HG03565 (cell line): ENCODE data around the gene FABP6.

Experiments
- ATAC-seq: cut with Tn5 transposase; IDR thresholded peaks from one replicate; pipeline ENCODE4 v1.9.1; 2021; ENCODE audit warnings: mild to moderate bottlenecking, moderate library complexity; ENCODE audit not compliant: unreplicated experiment

The FABP6 gene

GRCh38 chr5:160260881-160261815 is 31.8 kb downstream of the FABP6 start:
- ATAC-seq: no peak

- ATAC-seq: no peak
Measured at GRCh38 chr5:160262151-160263074, 33.1 kb downstream of the FABP6 start.

GRCh38 chr5:160263326-160263855 is 34.1 kb downstream of the FABP6 start:
- ATAC-seq: no peak

- ATAC-seq: no peak
Measured at GRCh38 chr5:160266044-160266443, 36.7 kb downstream of the FABP6 start.

GRCh38 chr5:160266752-160267345 is 37.5 kb downstream of the FABP6 start:
- no peak for ATAC-seq

GRCh38 chr5:160268121-160268520 is 38.8 kb downstream of the FABP6 start:
- no peak for ATAC-seq

GRCh38 chr5:160269017-160269416 is 39.7 kb downstream of the FABP6 start:
- ATAC-seq: no peak

- ATAC-seq: no peak
Measured at GRCh38 chr5:160270704-160271103, 41.4 kb downstream of the FABP6 start.

GRCh38 chr5:160271396-160271795 is 42.1 kb downstream of the FABP6 start:
- ATAC-seq: no peak

- ATAC-seq: no peak
Measured at GRCh38 chr5:160271836-160272235, 42.5 kb downstream of the FABP6 start.

GRCh38 chr5:160272264-160272663 is 43.0 kb downstream of the FABP6 start:
- no peak for ATAC-seq

GRCh38 chr5:160272889-160273288 is 43.6 kb downstream of the FABP6 start:
- ATAC-seq: no peak

GRCh38 chr5:160274483-160274931 is 45.2 kb downstream of the FABP6 start:
- no peak for ATAC-seq

- no peak for ATAC-seq
Measured at GRCh38 chr5:160278343-160278742, 49.0 kb downstream of the FABP6 start.

GRCh38 chr5:160280384-160281095 is 51.2 kb downstream of the FABP6 start:
- ATAC-seq: no peak

GRCh38 chr5:160281275-160281674 is 52.0 kb downstream of the FABP6 start:
- ATAC-seq: no peak

- ATAC-seq: no peak
Measured at GRCh38 chr5:160284291-160284873, 55.1 kb downstream of the FABP6 start.

GRCh38 chr5:160285316-160285715 is 56.0 kb downstream of the FABP6 start:
- ATAC-seq: no peak

- no peak for ATAC-seq
Measured at GRCh38 chr5:160286947-160287346, 57.6 kb downstream of the FABP6 start.
